HEK293 (cell line): ENCODE data around the gene ADGRD1.

ENCODE experiments used
- CTCF ChIP-seq: fragments of 450-650 bp; formaldehyde crosslinking; IDR thresholded peaks from 2 replicates; pipeline ENCODE4 v1.5.1; 2016; ENCODE audit warnings: missing biosample characterization, missing genetic modification characterization
- ZBTB20 ChIP-seq: fragments of 450-650 bp; formaldehyde crosslinking; IDR thresholded peaks from 2 replicates; pipeline ENCODE4 v1.5.1; 2016; ENCODE audit warnings: missing biosample characterization, missing genetic modification characterization
- ZNF792 ChIP-seq: fragments of 450-650 bp; formaldehyde crosslinking; IDR thresholded peaks from 2 replicates; pipeline ENCODE4 v1.5.1; 2016; ENCODE audit warnings: missing biosample characterization, missing genetic modification characterization

GRCh38 chr12:130971925-130972585 lies 18.3 kb downstream of the ADGRD1 start:
- TF ChIP-seq CTCF (tag by site-specific recombination) = no peak
- TF ChIP-seq ZBTB20 (tag by site-specific recombination) = no peak
- TF ChIP-seq ZNF792 = no peak
